RPMI7951 (cell line): Measurements from ENCODE around the gene PAX2. TPM values are rescaled to one million over a fixed set of nuclear protein-coding genes. Genes with fewer than 3 reads are reported as not detected.

Source experiments
- DNase-seq: peaks from one replicate; pipeline ENCODE4 v3.0.0-alpha.2; 2012; ENCODE audit warnings: low read depth
- total RNA-seq: library from RNA; depleted of rRNA; stranded (reverse); fragments of >200 nt; shearing (Covaris generic); gene quantifications from 2 replicates; pipeline ENCODE4 v1.2.3, GENCODE V29; 2014

Gene PAX2
- total RNA-seq, 1 experiment from 2014 or later: not detected

GRCh38 chr10:100788002-100788903 is 42.9 kb downstream of the PAX2 start:
- DNase-seq: no peak

GRCh38 chr10:100790761-100791208 is 45.4 kb downstream of the PAX2 start:
- no peak for DNase-seq

GRCh38 chr10:100791369-100792058 is 46.1 kb downstream of the PAX2 start:
- no peak for DNase-seq

GRCh38 chr10:100792574-100792973 is 47.2 kb downstream of the PAX2 start:
- no peak for DNase-seq

GRCh38 chr10:100793055-100793454 is 47.7 kb downstream of the PAX2 start:
- no peak for DNase-seq

GRCh38 chr10:100799881-100800280 is 54.5 kb downstream of the PAX2 start:
- DNase-seq: no peak

GRCh38 chr10:100800931-100801330 is 55.5 kb downstream of the PAX2 start:
- no peak for DNase-seq

GRCh38 chr10:100802196-100802595 is 56.8 kb downstream of the PAX2 start:
- DNase-seq: no peak

- no peak for DNase-seq
Measured at GRCh38 chr10:100802607-100803006, 57.2 kb downstream of the PAX2 start.

GRCh38 chr10:100803492-100803891 is 58.1 kb downstream of the PAX2 start:
- DNase-seq: no peak

- DNase-seq: no peak
Measured at GRCh38 chr10:100803908-100804307, 58.5 kb downstream of the PAX2 start.

GRCh38 chr10:100805543-100806355 is 60.4 kb downstream of the PAX2 start:
- DNase-seq: no peak

GRCh38 chr10:100806356-100806645 is 60.9 kb downstream of the PAX2 start:
- DNase-seq: no peak

- DNase-seq: no peak
Measured at GRCh38 chr10:100807241-100807951, 62.0 kb downstream of the PAX2 start.

GRCh38 chr10:100808876-100809275 is 63.5 kb downstream of the PAX2 start:
- DNase-seq: no peak

- DNase-seq: no peak
Measured at GRCh38 chr10:100810091-100810834, 64.9 kb downstream of the PAX2 start.

- no peak for DNase-seq
Measured at GRCh38 chr10:100810835-100811116, 65.4 kb downstream of the PAX2 start.

GRCh38 chr10:100811261-100811660 is 65.9 kb downstream of the PAX2 start:
- no peak for DNase-seq

- no peak for DNase-seq
Measured at GRCh38 chr10:100811752-100812750, 66.7 kb downstream of the PAX2 start.

GRCh38 chr10:100812978-100813377 is 67.6 kb downstream of the PAX2 start:
- DNase-seq: peak; percentile 7
